GM23338 (cell line): ENCODE results near the gene COL1A1. TPM values are rescaled to one million over a fixed set of nuclear protein-coding genes. Genes with fewer than 3 reads are reported as not detected.

Experiments
- ATAC-seq: fragments of 200-7000 bp; cut with Tn5 transposase; 3 replicates; pipeline ENCODE4 v1.9.1; 2020
- DNase-seq: peaks from one replicate; pipeline ENCODE4 v3.0.0-alpha.2; 2015; ENCODE audit warnings: low spot score
- H2AFZ ChIP-seq: fragments of 200-600 bp; sonication (generic); 2 replicates; pipeline ENCODE4 v1.8.0; 2016; ENCODE audit warnings: antibody characterized with exemption, mild to moderate bottlenecking, moderate library complexity
- H3F3A ChIP-seq: fragments of 200-600 bp; sonication (generic); replicated peaks from 2 replicates; pipeline ENCODE4 v1.8.0; 2017; ENCODE audit warnings: antibody characterized with exemption, mixed run types, low read depth
- H3K27ac ChIP-seq: fragments of 200-600 bp; sonication (generic); 2 replicates; pipeline ENCODE4 v1.6.1; 2016; ENCODE audit warnings: low read depth
- H3K27me3 ChIP-seq: fragments of 200-600 bp; sonication (generic); 2 replicates; pipeline ENCODE4 v1.8.0; 2016; ENCODE audit warnings: mild to moderate bottlenecking, mixed run types, moderate library complexity; ENCODE audit not compliant: insufficient read depth
- H3K36me3 ChIP-seq: fragments of 200-600 bp; sonication (generic); 2 replicates; pipeline ENCODE4 v1.8.0; 2016; ENCODE audit warnings: mild to moderate bottlenecking; ENCODE audit not compliant: insufficient read depth
- H3K4me1 ChIP-seq: fragments of 200-600 bp; sonication (generic); 2 replicates; pipeline ENCODE4 v1.8.0; 2016; ENCODE audit warnings: mild to moderate bottlenecking, moderate library complexity; ENCODE audit not compliant: insufficient read depth
- H3K4me2 ChIP-seq: fragments of 200-600 bp; sonication (generic); 2 replicates; pipeline ENCODE4 v1.7.1; 2017; ENCODE audit warnings: mixed run types
- H3K4me3 ChIP-seq: fragments of 200-600 bp; sonication (generic); 2 replicates; pipeline ENCODE4 v1.6.1; 2016; ENCODE audit warnings: mixed run types
- H3K79me2 ChIP-seq: fragments of 200-600 bp; sonication (generic); replicated peaks from 2 replicates; pipeline ENCODE4 v1.8.0; 2017; ENCODE audit warnings: mild to moderate bottlenecking; ENCODE audit not compliant: insufficient read depth
- H3K9me2 ChIP-seq: fragments of 200-600 bp; sonication (generic); 2 replicates; pipeline ENCODE4 v1.8.0; 2017; ENCODE audit not compliant: insufficient read depth
- H4K20me1 ChIP-seq: fragments of 200-600 bp; sonication (generic); replicated peaks from 2 replicates; pipeline ENCODE4 v1.8.0; 2017; ENCODE audit warnings: mild to moderate bottlenecking; ENCODE audit not compliant: insufficient read depth
- H3K27ac Mint-ChIP-seq: 2 replicates; pipeline ENCODE4 v1.8.0; 2020; ENCODE audit warnings: inconsistent platforms, mild to moderate bottlenecking, moderate library complexity, mixed read lengths
- H3K27me3 Mint-ChIP-seq: 3 replicates; pipeline ENCODE4 v1.8.0; 2022; ENCODE audit warnings: low read depth, mild to moderate bottlenecking, moderate library complexity, mixed read lengths, inconsistent platforms; ENCODE audit not compliant: insufficient read depth, poor library complexity
- H3K36me3 Mint-ChIP-seq: 3 replicates; pipeline ENCODE4 v1.8.0; 2021; ENCODE audit warnings: low read depth, mild to moderate bottlenecking, inconsistent platforms, moderate library complexity, mixed read lengths
- H3K4me1 Mint-ChIP-seq: 3 replicates; pipeline ENCODE4 v1.8.0; 2020; ENCODE audit warnings: mild to moderate bottlenecking, inconsistent platforms, mixed read lengths
- H3K4me3 Mint-ChIP-seq: 3 replicates; pipeline ENCODE4 v1.8.0; 2021; ENCODE audit warnings: moderate library complexity, mild to moderate bottlenecking, inconsistent platforms, mixed read lengths
- H3K9me3 Mint-ChIP-seq: 3 replicates; pipeline ENCODE4 v1.8.0; 2020; ENCODE audit warnings: moderate library complexity, mild to moderate bottlenecking, inconsistent platforms, mixed read lengths
- CREB1 ChIP-seq: fragments of 250-450 bp; sonication (Bioruptor Pico); IDR thresholded peaks from 2 replicates; pipeline ENCODE4 v1.5.0; 2020; ENCODE audit warnings: low read depth, mild to moderate bottlenecking, moderate library complexity
- EZH2 ChIP-seq: fragments of 200-600 bp; sonication (generic); IDR thresholded peaks from one replicate; pipeline ENCODE4 v1.8.0; 2017; ENCODE audit warnings: antibody characterized with exemption, mild to moderate bottlenecking, low read depth; ENCODE audit not compliant: unreplicated experiment
- EZH2phosphoT487 ChIP-seq: fragments of 200-600 bp; sonication (generic); IDR thresholded peaks from one replicate; pipeline ENCODE4 v1.8.1; 2018; ENCODE audit warnings: antibody characterized with exemption; ENCODE audit not compliant: unreplicated experiment
- JUNB ChIP-seq: IDR thresholded peaks from one replicate; pipeline ENCODE4 v1.6.1; 2016; ENCODE audit warnings: antibody characterized with exemption; ENCODE audit not compliant: unreplicated experiment
- NANOG ChIP-seq: IDR thresholded peaks from 2 replicates; pipeline ENCODE4 v1.6.1; 2016; ENCODE audit warnings: antibody characterized with exemption, borderline replicate concordance
- POLR2AphosphoS5 ChIP-seq: IDR thresholded peaks from 2 replicates; pipeline ENCODE4 v1.6.1; 2016; ENCODE audit warnings: antibody characterized with exemption, low read depth
- REST ChIP-seq: IDR thresholded peaks from one replicate; pipeline ENCODE4 v1.6.1; 2018; ENCODE audit warnings: antibody characterized with exemption; ENCODE audit not compliant: unreplicated experiment
- STAT1 ChIP-seq: IDR thresholded peaks from one replicate; pipeline ENCODE4 v1.6.1; 2016; ENCODE audit warnings: antibody characterized with exemption; ENCODE audit not compliant: unreplicated experiment
- ZNF114 ChIP-seq: fragments of 250-450 bp; sonication (Bioruptor Pico); IDR thresholded peaks from 2 replicates; pipeline ENCODE4 v1.5.0; 2020; ENCODE audit warnings: mild to moderate bottlenecking, moderate library complexity
- ZNF331 ChIP-seq: fragments of 250-450 bp; sonication (Bioruptor Pico); IDR thresholded peaks from 2 replicates; pipeline ENCODE4 v1.5.0; 2020; ENCODE audit warnings: low read depth, mild to moderate bottlenecking, moderate library complexity
- polyA plus RNA-seq: library from polyadenylated mRNA; unstranded; fragments of >200 nt; fragmentation: Nextera tagmentation; extraction: Ambion mirVana; gene quantifications from 2 replicates; pipeline ENCODE4 v1.2.1, GENCODE V29; 2016
- total RNA-seq: library from RNA; depleted of rRNA; stranded (reverse); fragments of >200 nt; shearing (Covaris generic); gene quantifications from 2 replicates; pipeline ENCODE4 v1.2.3, GENCODE V29; 2014
- TF ChIP-seq, protein P1 (sequence below), 2 experiments: fragments of 200-600 bp in 1 of 2; sonication (generic) in 1 of 2; conservative IDR thresholded peaks; 2 replicates each; pipeline versions ENCODE4 v1.5.1 to v1.6.1; 2016 to 2017; ENCODE audit warnings: antibody characterized with exemption in 2 of 2, low read depth in 2 of 2, mild to moderate bottlenecking in 2 of 2, moderate library complexity in 1 of 2
- TF ChIP-seq, protein P2 (sequence below): fragments of 250-450 bp; sonication (Bioruptor Pico); IDR thresholded peaks from 2 replicates; pipeline ENCODE4 v1.5.0; 2020; ENCODE audit warnings: mild to moderate bottlenecking, moderate library complexity
- TF ChIP-seq, protein P3 (sequence below): IDR thresholded peaks from 2 replicates; pipeline ENCODE4 v1.6.1; 2016; ENCODE audit warnings: antibody characterized with exemption

COL1A1 gene
- total and polyA plus RNA-seq, 2 experiments from 2014 or later, result 21.2 to 34.3 TPM

DNA sequence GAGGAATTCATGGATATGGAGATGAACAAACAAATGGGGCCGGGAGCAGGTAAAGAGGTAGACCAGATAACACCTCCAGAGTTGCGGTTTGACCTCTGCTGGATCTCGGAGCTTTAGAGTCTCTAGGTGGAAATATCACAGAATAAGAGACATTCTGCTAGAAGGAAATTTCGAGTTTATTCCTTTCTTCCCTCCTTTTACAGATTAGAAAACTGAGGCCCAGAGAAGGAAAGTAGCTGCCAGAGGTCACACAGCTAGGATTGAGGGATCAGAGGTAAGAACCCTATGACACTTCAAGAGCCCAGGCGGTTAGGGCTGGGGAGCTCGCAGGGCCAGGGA, 7.7 kb upstream of the COL1A1 start:
- Histone ChIP-seq H3K9me2 (no peaks in the 10 kb centered on the region), H3F3A (0 out of 2 replicates have a peak, but pooled peaks cover 5% of the 10 kb centered on the region), H3K36me3 (no peaks in the 10 kb centered on the region), H3K27ac (no peak overlapping the region), H2AFZ (peak overlapping the region; percentile 24; the same call in 1 of the 2 replicates), H3K79me2 (no peaks in the 10 kb centered on the region), H3K4me2 (no peak overlapping the region; the same call in 1 of the 2 replicates), H4K20me1 (no peaks in the 10 kb centered on the region), H3K27me3 (peaks cover 7% of the 10 kb centered on the region; the same call in 1 of the 2 replicates), H3K4me1 (peaks cover 46% of the 10 kb centered on the region), H3K4me3 (no peak overlapping the region)
- peaks cover 77% of the 10 kb centered on the region for H3K4me1 Mint-ChIP-seq
- no peaks in the 10 kb centered on the region for H3K36me3 Mint-ChIP-seq
- H3K9me3 Mint-ChIP-seq, result no peaks in the 10 kb centered on the region
- peak overlapping the region; percentile 10; the same call in 1 of the 3 replicates for H3K4me3 Mint-ChIP-seq
- TF ChIP-seq CREB1 (CRISPR knock-in tag) (no peak), POLR2AphosphoS5 (no peak), JUNB (no peak), STAT1 (no peak), ZNF114 (no peak), REST (no peak), EZH2phosphoT487 (no peak), NANOG (no peak), EZH2 (no peak), ZNF331 (CRISPR knock-in tag) (no peak)
- TF ChIP-seq, protein P1, sequence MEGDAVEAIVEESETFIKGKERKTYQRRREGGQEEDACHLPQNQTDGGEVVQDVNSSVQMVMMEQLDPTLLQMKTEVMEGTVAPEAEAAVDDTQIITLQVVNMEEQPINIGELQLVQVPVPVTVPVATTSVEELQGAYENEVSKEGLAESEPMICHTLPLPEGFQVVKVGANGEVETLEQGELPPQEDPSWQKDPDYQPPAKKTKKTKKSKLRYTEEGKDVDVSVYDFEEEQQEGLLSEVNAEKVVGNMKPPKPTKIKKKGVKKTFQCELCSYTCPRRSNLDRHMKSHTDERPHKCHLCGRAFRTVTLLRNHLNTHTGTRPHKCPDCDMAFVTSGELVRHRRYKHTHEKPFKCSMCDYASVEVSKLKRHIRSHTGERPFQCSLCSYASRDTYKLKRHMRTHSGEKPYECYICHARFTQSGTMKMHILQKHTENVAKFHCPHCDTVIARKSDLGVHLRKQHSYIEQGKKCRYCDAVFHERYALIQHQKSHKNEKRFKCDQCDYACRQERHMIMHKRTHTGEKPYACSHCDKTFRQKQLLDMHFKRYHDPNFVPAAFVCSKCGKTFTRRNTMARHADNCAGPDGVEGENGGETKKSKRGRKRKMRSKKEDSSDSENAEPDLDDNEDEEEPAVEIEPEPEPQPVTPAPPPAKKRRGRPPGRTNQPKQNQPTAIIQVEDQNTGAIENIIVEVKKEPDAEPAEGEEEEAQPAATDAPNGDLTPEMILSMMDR (conservative IDR thresholded peaks at IDR 0.05; ENCODE audit: low read depth in 2 of 2), result no peak
- TF ChIP-seq, protein P2, sequence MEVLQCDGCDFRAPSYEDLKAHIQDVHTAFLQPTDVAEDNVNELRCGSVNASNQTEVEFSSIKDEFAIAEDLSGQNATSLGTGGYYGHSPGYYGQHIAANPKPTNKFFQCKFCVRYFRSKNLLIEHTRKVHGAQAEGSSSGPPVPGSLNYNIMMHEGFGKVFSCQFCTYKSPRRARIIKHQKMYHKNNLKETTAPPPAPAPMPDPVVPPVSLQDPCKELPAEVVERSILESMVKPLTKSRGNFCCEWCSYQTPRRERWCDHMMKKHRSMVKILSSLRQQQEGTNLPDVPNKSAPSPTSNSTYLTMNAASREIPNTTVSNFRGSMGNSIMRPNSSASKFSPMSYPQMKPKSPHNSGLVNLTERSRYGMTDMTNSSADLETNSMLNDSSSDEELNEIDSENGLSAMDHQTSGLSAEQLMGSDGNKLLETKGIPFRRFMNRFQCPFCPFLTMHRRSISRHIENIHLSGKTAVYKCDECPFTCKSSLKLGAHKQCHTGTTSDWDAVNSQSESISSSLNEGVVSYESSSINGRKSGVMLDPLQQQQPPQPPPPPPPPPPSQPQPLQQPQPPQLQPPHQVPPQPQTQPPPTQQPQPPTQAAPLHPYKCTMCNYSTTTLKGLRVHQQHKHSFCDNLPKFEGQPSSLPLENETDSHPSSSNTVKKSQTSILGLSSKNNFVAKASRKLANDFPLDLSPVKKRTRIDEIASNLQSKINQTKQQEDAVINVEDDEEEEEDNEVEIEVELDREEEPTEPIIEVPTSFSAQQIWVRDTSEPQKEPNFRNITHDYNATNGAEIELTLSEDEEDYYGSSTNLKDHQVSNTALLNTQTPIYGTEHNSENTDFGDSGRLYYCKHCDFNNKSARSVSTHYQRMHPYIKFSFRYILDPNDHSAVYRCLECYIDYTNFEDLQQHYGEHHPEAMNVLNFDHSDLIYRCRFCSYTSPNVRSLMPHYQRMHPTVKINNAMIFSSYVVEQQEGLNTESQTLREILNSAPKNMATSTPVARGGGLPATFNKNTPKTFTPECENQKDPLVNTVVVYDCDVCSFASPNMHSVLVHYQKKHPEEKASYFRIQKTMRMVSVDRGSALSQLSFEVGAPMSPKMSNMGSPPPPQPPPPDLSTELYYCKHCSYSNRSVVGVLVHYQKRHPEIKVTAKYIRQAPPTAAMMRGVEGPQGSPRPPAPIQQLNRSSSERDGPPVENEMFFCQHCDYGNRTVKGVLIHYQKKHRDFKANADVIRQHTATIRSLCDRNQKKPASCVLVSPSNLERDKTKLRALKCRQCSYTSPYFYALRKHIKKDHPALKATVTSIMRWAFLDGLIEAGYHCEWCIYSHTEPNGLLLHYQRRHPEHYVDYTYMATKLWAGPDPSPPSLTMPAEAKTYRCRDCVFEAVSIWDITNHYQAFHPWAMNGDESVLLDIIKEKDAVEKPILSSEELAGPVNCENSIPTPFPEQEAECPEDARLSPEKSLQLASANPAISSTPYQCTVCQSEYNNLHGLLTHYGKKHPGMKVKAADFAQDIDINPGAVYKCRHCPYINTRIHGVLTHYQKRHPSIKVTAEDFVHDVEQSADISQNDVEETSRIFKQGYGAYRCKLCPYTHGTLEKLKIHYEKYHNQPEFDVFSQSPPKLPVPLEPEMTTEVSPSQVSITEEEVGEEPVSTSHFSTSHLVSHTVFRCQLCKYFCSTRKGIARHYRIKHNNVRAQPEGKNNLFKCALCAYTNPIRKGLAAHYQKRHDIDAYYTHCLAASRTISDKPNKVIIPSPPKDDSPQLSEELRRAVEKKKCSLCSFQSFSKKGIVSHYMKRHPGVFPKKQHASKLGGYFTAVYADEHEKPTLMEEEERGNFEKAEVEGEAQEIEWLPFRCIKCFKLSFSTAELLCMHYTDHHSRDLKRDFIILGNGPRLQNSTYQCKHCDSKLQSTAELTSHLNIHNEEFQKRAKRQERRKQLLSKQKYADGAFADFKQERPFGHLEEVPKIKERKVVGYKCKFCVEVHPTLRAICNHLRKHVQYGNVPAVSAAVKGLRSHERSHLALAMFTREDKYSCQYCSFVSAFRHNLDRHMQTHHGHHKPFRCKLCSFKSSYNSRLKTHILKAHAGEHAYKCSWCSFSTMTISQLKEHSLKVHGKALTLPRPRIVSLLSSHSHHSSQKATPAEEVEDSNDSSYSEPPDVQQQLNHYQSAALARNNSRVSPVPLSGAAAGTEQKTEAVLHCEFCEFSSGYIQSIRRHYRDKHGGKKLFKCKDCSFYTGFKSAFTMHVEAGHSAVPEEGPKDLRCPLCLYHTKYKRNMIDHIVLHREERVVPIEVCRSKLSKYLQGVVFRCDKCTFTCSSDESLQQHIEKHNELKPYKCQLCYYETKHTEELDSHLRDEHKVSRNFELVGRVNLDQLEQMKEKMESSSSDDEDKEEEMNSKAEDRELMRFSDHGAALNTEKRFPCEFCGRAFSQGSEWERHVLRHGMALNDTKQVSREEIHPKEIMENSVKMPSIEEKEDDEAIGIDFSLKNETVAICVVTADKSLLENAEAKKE (CRISPR knock-in tag), result no peak
- TF ChIP-seq, protein P3, sequence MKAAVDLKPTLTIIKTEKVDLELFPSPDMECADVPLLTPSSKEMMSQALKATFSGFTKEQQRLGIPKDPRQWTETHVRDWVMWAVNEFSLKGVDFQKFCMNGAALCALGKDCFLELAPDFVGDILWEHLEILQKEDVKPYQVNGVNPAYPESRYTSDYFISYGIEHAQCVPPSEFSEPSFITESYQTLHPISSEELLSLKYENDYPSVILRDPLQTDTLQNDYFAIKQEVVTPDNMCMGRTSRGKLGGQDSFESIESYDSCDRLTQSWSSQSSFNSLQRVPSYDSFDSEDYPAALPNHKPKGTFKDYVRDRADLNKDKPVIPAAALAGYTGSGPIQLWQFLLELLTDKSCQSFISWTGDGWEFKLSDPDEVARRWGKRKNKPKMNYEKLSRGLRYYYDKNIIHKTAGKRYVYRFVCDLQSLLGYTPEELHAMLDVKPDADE, result no peak
- no peak for DNase-seq
- no peak for ATAC-seq
- H3K27ac Mint-ChIP-seq, result no peak overlapping the region
- peaks cover 40% of the 10 kb centered on the region for H3K27me3 Mint-ChIP-seq
